Epidermal melanocyte (primary cell): Measurements from ENCODE around the gene ELF3.
"Not testable (repeated sequence)": the region's sequence is repeated elsewhere in the genome, so short reads cannot be mapped to it uniquely, and the experiment has no call there.

Source experiments
- DNase-seq: peaks from one replicate; pipeline ENCODE4 v3.0.0; 2011; ENCODE audit warnings: low spot score; ENCODE audit not compliant: insufficient read length

Gene ELF3

DNA sequence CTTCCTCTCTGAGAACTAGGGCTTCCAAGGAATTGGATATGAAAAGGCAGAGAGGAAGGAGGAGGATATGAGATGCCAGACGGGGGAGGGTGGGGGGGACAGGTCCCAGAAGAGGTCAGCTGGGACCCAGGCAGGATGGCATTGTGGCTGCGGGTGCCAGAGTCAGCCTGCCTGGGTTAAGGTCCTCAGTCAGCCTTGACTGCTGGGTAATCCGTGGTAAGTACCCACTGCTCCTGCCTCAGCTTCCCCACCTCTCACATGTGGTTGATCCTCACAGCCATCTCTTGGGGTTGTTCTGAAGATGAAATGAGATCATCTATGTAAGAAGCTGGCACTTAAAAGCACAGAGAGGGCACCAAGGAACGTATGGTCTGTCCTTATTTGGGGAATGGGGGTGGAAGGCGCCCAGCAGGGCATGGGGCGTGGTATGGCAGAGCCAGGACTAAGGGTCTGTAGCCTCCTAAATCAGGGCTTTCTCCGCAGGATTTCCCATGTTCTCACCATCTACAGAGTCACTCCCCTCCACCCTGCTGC lies 23.8 kb downstream of the ELF3 start:
- DNase-seq = no peak

DNA sequence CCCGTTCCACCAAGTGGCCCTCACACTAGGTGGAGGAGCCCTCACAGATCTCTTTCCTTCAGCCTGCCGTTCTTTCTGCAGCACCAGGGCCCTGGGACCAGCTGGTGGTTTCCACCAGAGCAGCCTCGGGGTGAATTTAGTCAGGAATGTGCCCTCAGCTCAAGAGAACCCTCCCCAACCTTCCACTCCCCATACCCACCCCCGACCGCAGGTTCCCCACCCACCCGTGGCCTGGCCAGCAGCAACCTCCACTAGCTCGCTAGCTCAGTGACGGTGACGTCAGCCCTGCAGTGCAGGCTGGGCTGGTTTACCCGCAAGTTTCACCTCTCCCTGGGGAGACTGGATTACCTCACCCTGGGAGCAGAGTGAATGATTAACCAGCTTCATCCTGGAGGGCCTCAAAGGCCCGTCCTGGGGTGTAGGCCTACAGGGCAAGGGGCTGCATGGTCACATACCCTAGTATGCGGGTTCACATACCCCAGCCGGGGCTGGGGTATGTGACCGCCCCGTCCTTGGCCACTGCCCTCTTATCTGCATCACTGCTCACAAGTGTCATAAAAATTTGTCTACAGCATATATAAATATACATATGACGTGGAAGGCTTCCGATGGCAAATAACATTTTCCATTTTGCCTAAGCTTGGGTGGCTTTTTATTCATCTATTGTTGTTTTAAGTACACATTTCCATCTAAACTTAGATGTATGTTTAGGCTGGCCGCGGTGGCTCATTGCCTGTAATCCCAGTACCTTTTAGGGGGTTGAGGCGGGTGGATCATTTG lies 24.5 kb downstream of the ELF3 start:
- DNase-seq = no peak

- no peak for DNase-seq
These were observed 26.4 kb downstream of the ELF3 start for GRCh38 chr1:202036595-202037387.

- no peak for DNase-seq
These were observed 27.4 kb downstream of the ELF3 start for GRCh38 chr1:202037706-202038296.

- no peak for DNase-seq
These were observed 28.4 kb downstream of the ELF3 start for GRCh38 chr1:202038688-202039346.

DNA sequence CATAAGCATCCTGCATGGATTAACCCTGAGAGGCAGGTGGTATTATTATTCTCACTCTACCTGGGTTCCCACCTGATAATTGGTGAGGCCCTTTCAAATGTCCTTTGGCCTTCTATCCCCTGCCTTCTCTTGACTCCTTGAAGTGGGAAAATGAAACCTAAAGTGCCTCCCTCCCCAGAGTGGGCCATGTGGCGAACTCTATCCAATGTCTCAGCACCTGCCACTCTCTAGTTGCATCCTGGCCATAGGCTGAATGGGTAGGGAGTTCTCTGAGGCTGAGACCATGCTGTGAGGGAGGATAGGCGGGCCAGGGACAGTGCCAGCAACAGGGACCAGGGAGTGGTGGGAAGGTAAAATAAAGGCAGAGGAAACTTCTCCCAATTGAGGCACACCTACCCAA lies 35.3 kb downstream of the ELF3 start:
- DNase-seq = no peak

- DNase-seq = no peak
These were observed 35.8 kb downstream of the ELF3 start for GRCh38 chr1:202046227-202046626.

- DNase-seq = no peak
These were observed 36.6 kb downstream of the ELF3 start for GRCh38 chr1:202046748-202047708.

GRCh38 chr1:202047977-202048376 lies 37.6 kb downstream of the ELF3 start:
- DNase-seq = no peak

DNA sequence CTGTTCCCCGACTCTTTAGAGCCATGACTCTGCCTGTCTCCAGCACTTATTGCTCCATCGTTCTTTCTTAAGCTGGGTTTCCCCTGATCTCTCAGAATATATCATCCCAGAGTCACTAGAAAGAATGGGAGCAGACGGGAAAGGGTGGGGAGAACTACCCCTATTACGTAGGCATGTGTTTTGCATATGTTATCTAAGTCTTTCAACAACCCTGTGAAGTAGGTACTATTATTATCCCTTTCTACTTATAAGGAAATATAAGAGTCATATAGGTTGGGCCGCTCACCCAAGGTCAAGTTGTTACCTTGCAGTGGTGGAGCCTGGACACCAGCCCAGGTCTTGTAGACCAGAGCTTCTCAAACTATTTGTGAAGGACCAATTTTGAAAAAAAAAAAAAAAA lies 38.7 kb downstream of the ELF3 start:
- DNase-seq = no peak

DNA sequence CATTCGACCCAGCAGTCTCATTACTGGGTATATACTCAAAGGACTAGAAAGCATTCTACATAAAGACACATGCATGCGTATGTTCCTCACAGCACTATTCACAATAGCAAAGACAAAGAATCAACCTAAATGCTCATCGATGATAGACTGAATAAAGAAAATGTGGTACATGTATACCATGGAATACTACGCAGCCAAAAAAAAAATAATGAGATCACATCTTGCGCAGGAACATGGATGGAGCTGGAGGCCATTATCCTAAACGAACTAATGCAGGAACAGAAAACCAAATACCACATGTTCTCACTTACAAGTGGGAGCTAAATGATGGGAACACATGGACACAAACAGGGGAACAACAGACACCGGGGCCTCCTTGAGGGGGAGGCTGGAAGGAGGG lies 43.7 kb downstream of the ELF3 start:
- DNase-seq = no peak

DNA sequence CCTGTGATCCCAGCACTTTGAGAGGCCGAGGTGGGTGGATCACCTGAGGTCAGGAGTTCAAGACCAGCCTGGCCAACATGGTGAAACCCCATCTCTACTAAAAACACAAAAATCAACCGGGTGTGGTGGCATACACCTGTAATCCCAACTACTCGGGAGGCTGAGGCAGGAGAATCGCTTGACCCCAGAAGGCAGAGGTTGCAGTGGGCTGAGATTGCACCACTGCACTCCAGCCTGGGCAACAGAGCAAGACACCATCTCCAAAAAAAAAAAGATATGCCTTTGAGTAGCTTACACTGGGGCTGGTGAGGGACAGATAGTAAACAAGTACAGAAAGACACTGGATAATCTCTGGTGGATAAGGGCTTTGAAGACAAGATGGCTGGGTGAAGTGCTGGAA lies 44.3 kb downstream of the ELF3 start:
- DNase-seq = not testable (repeated sequence)

DNA sequence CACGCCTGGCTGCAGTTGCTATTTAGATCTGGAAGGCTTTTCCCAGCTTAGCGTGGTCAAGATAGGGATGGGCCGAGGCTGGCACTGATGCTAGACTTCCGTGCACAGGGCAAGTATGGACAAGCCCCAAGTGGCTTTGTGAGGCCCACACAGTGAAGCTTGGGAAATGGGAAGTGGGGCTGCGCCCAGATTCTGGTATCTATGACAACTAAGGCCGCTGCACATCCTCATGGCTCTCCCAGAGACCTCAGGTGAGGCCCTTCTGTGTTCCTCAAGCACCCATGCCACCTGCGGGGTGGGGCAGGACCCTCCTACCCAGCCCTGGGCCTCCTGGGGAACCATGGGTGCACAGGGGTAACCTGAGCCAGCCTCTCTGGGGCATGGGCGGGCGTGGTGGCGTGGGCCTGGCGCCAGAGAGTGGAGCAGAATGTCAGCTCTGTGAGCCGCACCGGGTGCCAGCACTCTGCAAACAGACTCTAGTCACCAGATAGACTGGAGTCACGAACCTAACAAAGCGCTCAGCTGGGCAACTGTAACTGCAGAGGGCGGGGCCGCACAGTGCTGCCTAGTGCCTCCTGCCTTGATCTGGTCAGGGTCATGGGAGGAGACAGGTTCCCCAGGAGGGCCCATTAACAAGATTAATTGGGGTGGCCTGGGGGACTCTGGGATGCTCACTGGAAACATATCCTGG lies 46.4 kb downstream of the ELF3 start:
- no peak for DNase-seq

DNA sequence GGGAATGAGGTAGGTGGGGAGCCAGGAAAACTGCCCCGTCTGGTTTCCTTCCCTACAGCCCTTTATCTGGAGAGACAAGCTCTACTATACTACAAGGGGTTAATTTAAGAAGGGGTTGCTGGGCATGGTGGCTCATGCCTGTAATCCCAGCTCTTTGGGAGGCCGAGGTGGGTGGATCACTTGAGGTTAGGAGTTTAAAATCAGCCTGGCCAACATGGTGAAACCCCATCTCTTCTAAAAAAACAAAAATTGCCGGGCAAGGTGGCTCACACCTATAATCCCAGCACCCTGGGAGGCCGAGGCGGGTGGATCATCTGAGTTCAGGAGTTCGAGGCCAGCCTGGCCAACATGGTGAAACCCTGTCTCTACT lies 46.9 kb downstream of the ELF3 start:
- not testable (repeated sequence) for DNase-seq

DNA sequence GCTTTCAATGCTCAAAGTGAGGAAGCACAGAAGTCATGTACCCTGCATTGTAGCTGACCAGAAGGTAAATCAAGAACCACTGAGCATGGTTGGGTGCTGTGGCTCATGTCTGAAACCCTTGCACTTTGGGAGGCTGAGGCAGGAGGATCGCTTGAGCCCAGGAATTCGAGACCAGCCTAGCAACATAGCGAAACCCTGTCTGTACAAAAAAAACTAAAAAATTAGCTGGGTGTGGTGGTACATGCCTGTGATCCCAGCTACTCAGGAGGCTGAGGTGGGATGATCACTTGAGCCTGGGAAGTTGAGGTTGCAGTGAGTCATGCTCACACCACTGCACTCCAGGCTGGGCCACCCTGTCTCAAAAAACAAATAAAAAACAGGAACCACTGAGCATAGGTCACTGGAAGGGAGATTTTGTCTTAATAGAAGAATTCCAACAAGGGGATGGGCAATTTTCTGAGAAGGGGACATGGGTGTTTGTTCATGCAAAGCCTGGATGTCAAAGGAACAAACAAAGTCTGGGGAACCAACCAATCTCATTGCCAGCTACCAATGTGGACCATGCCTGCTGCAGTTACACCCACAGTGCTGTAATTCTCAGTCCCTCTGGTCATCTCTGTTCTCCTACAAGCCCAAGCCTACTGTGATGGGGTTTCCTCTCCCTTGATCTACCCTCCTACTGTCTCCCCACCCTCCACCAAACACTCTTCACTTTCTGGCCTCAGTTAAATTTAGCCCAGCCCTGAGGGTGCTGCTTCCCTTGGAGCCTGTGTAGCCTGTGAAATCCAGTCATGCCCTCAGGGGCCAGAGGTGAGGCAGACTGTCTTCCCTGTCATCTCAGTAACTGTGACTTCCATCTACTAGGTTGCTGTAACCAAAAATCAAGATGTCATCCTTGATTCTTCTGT lies 47.9 kb downstream of the ELF3 start:
- no peak for DNase-seq

- no peak for DNase-seq
These were observed 50.7 kb downstream of the ELF3 start for GRCh38 chr1:202061055-202061454.

- DNase-seq = not testable (repeated sequence)
These were observed 51.4 kb downstream of the ELF3 start for GRCh38 chr1:202061787-202062186.

- not testable (repeated sequence) for DNase-seq
These were observed 52.2 kb downstream of the ELF3 start for GRCh38 chr1:202062636-202063035.

DNA sequence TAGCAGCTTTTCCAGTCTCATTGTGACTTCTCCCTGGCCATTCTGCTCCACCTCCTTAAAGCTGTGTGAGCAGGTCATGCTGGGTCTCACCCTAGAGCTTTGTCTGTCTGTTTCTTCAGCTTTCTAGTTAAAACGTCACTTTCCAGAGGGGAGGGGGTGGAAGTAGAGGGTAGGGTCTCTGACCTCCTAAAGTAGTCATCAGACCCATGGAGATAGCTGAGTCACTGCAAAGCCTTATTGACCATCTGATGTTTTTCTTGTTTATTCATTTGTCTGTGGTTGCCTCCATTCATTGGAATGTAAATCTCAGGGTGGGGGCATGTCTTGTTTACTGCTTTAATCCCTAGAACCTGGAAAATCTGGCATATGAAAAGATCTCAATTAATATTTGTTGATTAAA lies 52.7 kb downstream of the ELF3 start:
- DNase-seq = no peak
